Measurements from ENCODE around the gene PRKRIP1.
A peak's percentile ranks its signal among the peaks of the same experiment; 100 is the strongest.
"Not testable (repeated sequence)": the region's sequence is repeated elsewhere in the genome, so short reads cannot be mapped to it uniquely, and the experiment has no call there.

The PRKRIP1 gene

GRCh38 chr7:102404005-102404861 is 8.1 kb downstream of the PRKRIP1 start:
- DNase-seq: peak; percentile 52

- not testable (repeated sequence) for DNase-seq
Observed at GRCh38 chr7:102404862-102405188, 8.7 kb downstream of the PRKRIP1 start.

- DNase-seq: no peak
Observed at GRCh38 chr7:102407910-102408309, 11.7 kb downstream of the PRKRIP1 start.

DNA sequence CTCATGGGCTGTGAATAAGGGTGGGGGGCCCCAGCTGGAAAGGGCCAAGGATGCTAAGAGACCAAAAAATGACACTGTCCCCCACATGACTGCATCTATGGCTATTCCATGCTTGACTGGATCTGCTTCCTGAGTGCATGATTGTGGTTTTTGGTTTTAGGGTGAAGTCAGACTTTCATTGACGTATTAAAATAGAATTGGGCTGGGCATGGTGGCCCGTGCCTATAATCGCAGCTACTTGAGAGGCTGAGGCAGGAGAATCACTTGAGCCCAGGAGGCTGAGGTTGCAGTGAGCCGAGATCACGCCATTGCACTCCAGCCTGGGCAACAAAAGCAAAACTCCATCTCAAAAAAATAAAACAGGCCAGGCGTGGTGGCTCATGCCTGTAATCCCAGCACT is 12.4 kb downstream of the PRKRIP1 start:
- DNase-seq: not testable (repeated sequence)

- no peak for DNase-seq
Observed at GRCh38 chr7:102409340-102409739, 13.2 kb downstream of the PRKRIP1 start.

- no peak for DNase-seq
Observed at GRCh38 chr7:102410123-102410522, 14.0 kb downstream of the PRKRIP1 start.

DNA sequence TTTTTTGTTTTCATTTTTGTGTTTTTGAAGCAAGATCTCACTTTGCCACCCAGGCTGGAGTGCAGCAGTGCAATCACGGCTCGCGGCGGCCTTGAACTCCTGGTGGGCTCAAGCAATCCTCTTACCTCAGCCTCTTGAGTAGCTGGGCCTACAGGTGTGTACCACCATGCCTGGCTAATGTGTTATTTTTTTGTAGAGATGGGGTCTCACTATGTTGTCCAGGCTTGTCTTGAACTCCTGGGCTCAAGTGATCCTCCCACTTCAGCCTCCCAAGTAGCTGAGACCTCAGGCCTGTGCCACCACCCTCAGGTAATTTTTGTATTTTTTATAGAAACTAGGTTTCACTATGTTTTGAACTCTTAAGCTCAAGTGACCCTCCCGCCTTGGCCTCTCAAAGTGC is 14.8 kb downstream of the PRKRIP1 start:
- no peak for DNase-seq

DNA sequence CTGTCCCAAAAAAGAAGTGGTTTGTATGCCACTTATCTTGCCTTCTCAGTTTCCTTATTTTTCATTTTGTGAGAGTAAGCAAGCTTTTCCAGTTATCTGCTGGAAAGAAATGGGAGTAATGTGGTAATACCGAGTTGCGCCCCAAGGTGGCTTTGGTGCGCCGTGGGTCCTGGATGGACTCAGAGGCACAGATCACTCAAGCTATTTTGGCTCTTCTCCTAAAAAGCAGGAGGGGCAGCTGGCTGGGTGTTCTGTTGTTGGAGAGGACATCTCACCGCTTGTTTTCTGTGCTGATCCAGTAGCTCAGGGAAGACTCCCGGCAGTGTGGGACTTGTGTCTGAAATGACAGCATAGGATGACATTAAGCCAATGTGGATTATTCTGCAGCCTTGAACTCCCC is 16.4 kb downstream of the PRKRIP1 start:
- DNase-seq: no peak

DNA sequence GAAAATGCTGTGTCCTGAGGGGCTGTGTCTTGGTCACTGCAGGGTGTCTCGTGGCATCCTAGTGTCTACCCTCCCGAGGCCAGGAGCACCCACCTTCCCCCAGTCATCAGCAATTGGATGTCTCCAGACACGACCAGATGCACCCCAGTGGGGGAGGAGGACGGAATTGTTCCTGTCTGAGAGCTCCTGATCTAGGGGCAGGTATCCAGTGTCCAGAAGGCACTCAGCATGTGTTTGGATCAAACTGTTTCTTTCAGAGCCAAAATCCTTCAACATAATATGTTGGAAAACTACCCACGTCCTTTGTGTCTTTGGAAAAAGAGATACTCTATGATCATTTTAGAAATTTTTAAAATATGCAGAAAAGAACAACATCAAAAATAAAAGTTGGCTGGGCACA is 16.9 kb downstream of the PRKRIP1 start:
- no peak for DNase-seq

DNA sequence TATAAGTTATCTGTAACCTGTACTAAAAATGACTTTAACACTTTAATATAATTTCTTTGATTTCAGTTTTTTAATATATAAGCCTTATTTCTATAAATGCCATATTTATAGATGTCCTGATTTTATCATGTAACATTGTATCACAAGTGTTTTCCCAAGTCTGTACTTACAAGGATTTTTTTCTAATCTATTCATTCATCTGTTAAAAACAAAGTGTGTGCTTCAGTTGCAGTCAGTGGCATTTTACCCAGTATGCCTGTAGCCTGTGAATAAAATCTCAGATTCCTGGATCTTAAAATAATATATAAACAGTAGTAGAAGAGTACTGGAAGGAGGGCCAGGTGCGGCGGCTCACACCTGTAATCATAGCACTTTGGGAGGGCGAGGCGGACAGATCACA is 17.4 kb downstream of the PRKRIP1 start:
- no peak for DNase-seq

DNA sequence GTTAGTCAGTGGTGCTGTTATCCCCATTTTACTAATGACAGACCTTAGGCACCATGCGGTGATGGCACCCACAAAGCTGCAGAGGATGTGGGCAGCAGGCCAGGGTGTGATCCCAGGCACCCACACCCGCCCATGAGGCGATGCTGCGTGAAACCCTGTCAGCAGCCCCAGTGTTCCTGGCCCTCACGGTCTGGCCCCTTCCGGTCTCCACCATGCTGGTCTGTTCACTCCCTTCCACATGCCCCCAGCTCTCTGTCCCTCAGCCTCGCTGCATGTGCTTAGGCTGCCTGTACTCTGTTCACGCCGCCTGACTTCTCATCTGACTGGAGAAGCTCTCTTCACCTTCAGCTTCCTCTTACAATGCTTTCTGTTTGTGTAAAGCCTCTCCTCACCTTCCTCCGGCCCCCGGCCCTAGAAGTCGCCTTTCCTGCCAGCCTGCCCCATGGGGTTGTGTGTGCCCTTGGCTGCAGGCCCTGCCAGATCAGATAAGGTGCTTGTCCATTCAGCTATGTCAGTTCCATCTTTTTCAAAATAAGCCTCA is 19.6 kb downstream of the PRKRIP1 start:
- no peak for DNase-seq

DNA sequence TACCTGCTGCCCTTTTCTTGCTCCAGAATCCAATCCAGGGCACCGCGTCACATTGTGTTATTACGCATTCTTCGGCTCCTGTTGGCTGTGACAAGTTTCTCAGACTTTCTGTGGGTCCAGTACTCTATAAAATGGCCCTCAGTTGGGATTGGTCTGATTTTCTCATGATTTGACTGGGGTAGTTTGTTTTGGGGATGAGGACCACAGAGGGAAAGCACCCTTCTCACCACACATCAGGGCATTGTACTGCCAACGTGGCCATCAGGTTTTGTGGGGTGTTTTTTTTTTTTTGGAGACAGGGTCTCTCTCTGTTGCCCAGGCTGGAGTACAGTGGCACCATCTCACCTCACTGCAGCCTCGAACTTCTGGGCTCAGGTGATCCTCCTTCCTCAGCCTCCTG is 20.2 kb downstream of the PRKRIP1 start:
- DNase-seq: no peak

DNA sequence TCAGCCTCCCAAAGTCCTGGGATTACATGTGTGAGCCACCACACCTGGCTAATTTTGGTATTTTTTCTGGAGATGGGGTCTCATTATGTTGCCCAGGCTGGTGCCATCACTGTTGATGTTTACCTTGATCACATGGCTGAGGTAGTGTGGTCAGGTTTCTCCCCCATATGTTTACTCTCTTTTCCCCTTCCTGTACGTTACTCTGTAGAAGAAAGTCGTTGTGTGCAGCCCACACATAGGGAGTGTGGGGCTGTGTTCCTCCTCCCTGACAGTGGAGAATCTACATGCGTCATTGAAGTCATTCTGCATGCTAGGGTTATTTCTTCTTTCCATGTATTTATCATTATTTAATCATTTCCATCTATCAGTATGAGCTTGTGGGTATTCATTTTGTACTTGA is 20.9 kb downstream of the PRKRIP1 start:
- no peak for DNase-seq

DNA sequence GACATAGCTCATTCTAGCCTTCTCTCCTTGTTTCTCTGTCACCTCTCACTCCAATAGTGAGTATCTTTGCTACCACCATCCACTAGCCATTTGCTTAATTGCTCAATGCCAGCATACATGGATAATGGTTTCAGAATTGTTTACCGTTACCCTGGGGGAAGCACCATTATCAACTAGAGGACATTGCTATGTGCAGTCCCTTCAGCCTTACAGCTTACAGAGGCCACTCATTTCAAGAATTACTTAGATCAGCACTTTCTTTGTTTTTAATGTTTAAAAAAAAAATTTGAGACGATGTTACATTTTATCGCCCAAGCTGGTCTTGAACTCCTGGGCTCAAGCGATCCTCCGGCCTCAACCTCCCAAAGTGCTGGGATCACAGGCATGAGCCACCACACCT is 22.4 kb downstream of the PRKRIP1 start:
- no peak for DNase-seq

GRCh38 chr7:102421706-102422240 is 25.6 kb downstream of the PRKRIP1 start:
- DNase-seq: no peak

- no peak for DNase-seq
Observed at GRCh38 chr7:102424129-102424551, 28.0 kb downstream of the PRKRIP1 start.

DNA sequence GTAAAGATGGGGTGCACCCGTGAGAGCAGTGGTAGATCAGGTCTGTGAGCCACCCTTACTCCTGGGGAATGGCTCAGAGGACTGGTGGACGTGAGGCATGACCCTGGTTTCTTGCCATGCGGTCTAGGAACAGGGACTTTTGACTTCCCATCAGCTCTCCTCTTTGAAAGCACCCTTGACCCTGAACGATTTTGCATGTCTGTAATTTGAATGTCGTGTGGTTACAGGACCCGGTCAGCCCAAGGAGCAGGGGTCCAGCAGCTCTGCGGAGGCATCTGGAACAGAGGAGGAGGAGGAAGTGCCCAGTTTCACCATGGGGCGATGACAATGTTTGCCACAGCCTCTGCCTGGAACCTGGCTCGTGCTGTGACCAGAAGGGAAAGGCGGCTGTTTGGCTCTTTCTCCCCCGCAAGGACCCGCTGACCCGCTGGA is 28.6 kb downstream of the PRKRIP1 start:
- DNase-seq: no peak

DNA sequence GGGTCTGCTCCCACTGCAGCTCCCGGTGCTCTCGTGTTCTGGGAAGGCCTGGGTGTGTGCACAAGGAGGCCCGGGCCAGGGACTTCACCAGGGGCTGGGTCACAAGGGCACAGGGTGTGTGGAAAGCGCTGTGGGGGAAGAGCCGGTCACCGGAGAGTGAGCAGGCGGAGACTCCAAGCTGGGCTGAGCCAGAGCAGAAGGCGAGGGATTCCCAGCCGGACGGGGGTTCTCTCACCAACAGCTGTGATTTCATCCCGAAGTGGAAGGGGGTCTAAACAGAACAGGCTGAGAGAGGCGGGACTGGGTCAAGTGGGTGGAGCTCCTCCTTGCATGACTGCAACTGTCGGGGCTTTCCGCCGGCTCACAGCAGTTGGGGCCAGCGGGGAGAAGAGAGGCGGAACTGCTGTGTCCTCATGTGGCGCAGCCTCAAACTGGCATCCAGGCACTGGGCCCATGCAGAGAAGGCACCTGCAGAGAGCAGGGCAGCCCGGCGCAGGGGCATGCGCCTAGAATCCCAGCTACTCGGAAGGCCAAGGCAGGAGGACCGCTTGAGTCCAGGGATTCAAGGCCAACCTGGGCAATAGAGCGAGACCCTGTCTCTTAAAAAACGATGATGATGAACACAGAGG is 29.6 kb downstream of the PRKRIP1 start:
- DNase-seq: no peak

- no peak for DNase-seq
Observed at GRCh38 chr7:102426268-102427018, 30.3 kb downstream of the PRKRIP1 start.

DNA sequence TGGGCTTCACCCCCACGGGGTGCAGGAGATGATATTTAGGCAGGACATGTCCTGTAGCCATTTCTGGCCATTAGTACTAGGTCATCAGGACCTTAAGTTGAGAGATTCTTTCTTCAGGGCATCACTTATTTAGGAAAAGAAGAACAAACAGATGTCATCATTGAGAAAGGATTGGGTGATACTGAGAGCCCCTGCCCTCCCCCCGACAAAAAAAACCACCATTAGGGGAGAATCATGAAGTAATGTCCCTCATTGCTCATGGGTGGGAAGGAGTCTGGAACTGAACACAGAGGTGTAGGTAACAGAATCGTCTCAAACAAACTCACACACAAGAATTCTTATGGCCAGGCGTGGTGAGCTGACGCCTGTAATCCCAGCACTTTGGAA is 30.8 kb downstream of the PRKRIP1 start:
- no peak for DNase-seq

- no peak for DNase-seq
Observed at GRCh38 chr7:102429141-102429899, 33.2 kb downstream of the PRKRIP1 start.

- peak; percentile 9 for DNase-seq
Observed at GRCh38 chr7:102431617-102432298, 35.6 kb downstream of the PRKRIP1 start.
